Cardiac muscle cell (in vitro differentiated cells and primary cell): Measurements from ENCODE around the gene CDC14A. TPM values are rescaled to one million over a fixed set of nuclear protein-coding genes. Genes with fewer than 3 reads are reported as not detected.

Experiments
- DNase-seq, 2 donors: peaks; one replicate each; pipeline versions ENCODE4 v3.0.0 to v3.0.0-alpha.2; 2010 to 2017; ENCODE audit warnings: low read depth in 1 of 2, low spot score in 1 of 2
- H3K27ac ChIP-seq: fragments of 200-600 bp; sonication (generic); 2 replicates; pipeline ENCODE4 v1.5.1; 2016
- H3K27me3 ChIP-seq: fragments of 200-600 bp; sonication (generic); 2 replicates; pipeline ENCODE4 v1.6.0; 2016; ENCODE audit warnings: control low read depth
- H3K36me3 ChIP-seq: fragments of 200-600 bp; sonication (generic); 2 replicates; pipeline ENCODE4 v1.5.1; 2016; ENCODE audit warnings: control low read depth
- H3K4me1 ChIP-seq: fragments of 200-600 bp; sonication (generic); 2 replicates; pipeline ENCODE4 v1.8.1; 2017; ENCODE audit warnings: low read depth, mild to moderate bottlenecking, mixed run types
- H3K4me3 ChIP-seq: fragments of 200-600 bp; sonication (generic); 2 replicates; pipeline ENCODE4 v1.5.1; 2016; ENCODE audit warnings: mild to moderate bottlenecking
- H3K9me3 ChIP-seq: fragments of 200-600 bp; sonication (generic); 2 replicates; pipeline ENCODE4 v1.5.1; 2017; ENCODE audit warnings: low read depth, mild to moderate bottlenecking, control low read depth
- polyA plus RNA-seq: library from polyadenylated mRNA; unstranded; fragments of >200 nt; fragmentation: Nextera tagmentation; extraction: Ambion mirVana; gene quantifications from 2 replicates; pipeline ENCODE4 v1.2.1, GENCODE V29; 2016
- total RNA-seq: library from RNA; depleted of rRNA; stranded (reverse); fragments of >200 nt; gene quantifications from 2 replicates; pipeline ENCODE4 v1.2.3, GENCODE V29; 2016
- TF ChIP-seq, protein P1 (sequence below): IDR thresholded peaks from 2 replicates; pipeline ENCODE4 v1.5.1; 2012; ENCODE audit warnings: low read depth, mild to moderate bottlenecking, low read length

Gene CDC14A
- total and polyA plus RNA-seq, 2 experiments from 2014 or later, result 9.6 to 16.9 TPM

DNA sequence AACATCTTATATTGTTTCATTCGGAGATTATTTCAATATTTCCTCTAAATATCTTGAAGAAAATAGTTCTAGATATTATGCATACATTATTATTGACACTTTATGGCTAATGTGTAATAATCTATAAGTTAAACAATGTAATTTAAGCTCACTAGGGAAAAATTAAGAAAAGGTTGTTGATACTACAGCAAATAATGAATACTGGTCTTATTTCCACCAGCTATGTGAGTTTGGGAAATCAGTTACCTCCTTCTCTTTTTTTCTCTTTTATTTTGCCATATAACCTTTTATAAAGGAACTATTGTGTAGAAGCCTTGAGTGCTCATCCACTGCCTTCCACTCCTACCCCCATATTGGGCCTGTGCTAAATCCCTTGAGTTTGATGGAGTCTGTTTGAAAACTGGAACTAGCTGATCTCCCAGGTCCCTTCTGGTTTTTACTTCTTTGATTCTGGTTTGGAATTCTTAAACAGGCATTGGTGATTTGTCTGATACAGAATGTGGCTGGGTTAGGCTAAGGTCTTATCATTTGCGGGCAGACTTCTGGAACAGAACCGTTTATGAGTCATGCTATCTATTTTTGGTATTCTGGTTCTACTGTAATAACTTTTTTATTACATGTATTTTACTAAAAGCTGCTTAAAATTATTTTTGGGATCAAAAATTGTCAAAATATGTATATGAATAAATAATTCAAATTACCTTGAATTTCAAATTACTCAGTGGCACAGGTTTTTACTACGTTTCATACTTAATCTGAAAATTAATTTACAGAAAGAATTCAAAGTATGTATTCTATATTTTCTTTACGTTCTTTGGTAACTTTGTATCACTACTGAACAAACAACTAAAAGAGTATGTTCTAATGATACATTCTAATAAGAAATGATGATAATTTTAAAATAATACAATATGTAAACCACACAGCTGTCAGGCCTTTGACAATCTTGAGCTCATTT, 5.0 kb upstream of the CDC14A start:
- Histone ChIP-seq H3K4me1 (peaks cover 3% of the 10 kb centered on the region), H3K36me3 (no peaks in the 10 kb centered on the region), H3K27me3 (no peaks in the 10 kb centered on the region), H3K9me3 (no peaks in the 10 kb centered on the region), H3K27ac (no peak overlapping the region), H3K4me3 (no peak overlapping the region)
- TF ChIP-seq, protein P1, sequence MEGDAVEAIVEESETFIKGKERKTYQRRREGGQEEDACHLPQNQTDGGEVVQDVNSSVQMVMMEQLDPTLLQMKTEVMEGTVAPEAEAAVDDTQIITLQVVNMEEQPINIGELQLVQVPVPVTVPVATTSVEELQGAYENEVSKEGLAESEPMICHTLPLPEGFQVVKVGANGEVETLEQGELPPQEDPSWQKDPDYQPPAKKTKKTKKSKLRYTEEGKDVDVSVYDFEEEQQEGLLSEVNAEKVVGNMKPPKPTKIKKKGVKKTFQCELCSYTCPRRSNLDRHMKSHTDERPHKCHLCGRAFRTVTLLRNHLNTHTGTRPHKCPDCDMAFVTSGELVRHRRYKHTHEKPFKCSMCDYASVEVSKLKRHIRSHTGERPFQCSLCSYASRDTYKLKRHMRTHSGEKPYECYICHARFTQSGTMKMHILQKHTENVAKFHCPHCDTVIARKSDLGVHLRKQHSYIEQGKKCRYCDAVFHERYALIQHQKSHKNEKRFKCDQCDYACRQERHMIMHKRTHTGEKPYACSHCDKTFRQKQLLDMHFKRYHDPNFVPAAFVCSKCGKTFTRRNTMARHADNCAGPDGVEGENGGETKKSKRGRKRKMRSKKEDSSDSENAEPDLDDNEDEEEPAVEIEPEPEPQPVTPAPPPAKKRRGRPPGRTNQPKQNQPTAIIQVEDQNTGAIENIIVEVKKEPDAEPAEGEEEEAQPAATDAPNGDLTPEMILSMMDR, result no peak
- DNase-seq, result peak in 1 of 2 donors; percentile 56

DNA sequence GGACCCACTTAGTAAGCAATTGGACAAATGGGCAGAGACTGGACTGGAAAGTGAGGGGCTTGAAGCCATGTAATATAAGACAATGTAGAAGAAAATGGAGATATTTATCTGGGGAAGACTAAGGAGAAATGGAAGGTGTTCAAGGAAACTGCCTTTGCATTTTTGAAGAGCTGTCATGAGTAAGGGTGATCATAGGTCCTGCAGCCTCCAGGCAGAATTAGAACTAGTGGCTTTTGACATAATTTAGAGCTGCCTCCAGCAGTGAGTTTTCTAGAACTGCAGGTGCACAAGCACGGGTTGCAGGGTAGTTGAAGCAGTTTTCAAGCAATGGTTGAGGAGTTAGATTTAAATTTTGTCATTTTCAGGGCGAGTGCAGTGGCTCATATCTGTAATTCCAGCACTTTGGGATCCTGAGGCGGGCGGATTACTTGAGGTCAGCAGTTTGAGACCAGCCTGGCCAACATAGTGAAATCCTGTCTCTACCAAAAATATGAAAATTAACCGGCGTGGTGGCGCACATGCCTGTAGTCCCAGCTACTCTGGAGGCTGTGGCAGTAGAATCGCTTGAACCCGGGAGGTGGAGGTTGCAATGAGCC, 3.7 kb upstream of the CDC14A start:
- DNase-seq, result no peak
- TF ChIP-seq, protein P1, result no peak
- no peak overlapping the region for H3K27ac ChIP-seq
- H3K36me3 ChIP-seq, result no peaks in the 10 kb centered on the region
- H3K4me1 ChIP-seq, result peaks cover 5% of the 10 kb centered on the region
- H3K27me3 ChIP-seq, result no peaks in the 10 kb centered on the region
- H3K9me3 ChIP-seq, result no peaks in the 10 kb centered on the region
- H3K4me3 ChIP-seq, result no peak overlapping the region

DNA sequence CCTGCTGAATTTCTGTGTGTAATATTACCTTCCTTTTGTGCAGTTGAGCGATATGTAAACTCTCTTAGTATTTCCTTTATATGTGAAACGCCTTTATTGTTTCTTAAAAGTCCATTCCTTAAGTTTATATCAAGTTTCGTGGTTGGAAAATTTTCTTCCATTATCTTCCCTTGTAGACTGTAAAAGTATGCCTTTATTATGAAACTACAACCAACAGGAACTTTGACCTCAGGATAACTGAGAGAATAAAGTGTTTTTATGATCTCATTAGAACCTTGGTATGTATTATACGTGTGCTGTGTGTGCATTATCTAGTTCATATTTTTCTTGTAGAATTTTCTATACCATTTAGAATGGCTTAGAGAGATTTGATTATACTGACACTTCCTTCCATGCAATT, 3.1 kb upstream of the CDC14A start:
- H3K9me3 ChIP-seq, result no peaks in the 10 kb centered on the region
- no peaks in the 10 kb centered on the region for H3K36me3 ChIP-seq
- no peak overlapping the region for H3K4me3 ChIP-seq
- TF ChIP-seq, protein P1, result no peak
- H3K27me3 ChIP-seq, result no peaks in the 10 kb centered on the region
- H3K4me1 ChIP-seq, result peaks cover 11% of the 10 kb centered on the region
- DNase-seq, result peak in 1 of 2 donors; percentile 25
- no peak overlapping the region for H3K27ac ChIP-seq

DNA sequence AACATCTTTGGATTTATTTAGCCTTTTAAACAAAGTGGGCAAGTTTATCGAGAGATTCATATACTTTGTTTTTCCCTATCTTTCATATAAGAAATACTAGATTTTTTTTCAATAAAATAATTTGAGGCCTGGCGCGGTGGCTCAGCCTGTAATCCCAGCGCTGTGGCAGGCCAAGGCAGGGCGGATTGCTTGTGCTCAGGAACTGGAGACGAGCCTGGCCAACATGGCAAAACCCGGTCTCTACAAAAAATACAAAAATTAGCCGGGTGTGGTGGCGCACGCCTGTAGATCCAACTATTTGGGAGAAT, 1.6 kb upstream of the CDC14A start:
- no peaks in the 10 kb centered on the region for H3K36me3 ChIP-seq
- TF ChIP-seq, protein P1, result no peak
- peak overlapping the region; percentile 72 for H3K4me3 ChIP-seq
- peak overlapping the region; percentile 84 for H3K27ac ChIP-seq
- peaks cover 17% of the 10 kb centered on the region for H3K4me1 ChIP-seq
- no peaks in the 10 kb centered on the region for H3K9me3 ChIP-seq
- no peaks in the 10 kb centered on the region for H3K27me3 ChIP-seq
- no peak for DNase-seq

DNA sequence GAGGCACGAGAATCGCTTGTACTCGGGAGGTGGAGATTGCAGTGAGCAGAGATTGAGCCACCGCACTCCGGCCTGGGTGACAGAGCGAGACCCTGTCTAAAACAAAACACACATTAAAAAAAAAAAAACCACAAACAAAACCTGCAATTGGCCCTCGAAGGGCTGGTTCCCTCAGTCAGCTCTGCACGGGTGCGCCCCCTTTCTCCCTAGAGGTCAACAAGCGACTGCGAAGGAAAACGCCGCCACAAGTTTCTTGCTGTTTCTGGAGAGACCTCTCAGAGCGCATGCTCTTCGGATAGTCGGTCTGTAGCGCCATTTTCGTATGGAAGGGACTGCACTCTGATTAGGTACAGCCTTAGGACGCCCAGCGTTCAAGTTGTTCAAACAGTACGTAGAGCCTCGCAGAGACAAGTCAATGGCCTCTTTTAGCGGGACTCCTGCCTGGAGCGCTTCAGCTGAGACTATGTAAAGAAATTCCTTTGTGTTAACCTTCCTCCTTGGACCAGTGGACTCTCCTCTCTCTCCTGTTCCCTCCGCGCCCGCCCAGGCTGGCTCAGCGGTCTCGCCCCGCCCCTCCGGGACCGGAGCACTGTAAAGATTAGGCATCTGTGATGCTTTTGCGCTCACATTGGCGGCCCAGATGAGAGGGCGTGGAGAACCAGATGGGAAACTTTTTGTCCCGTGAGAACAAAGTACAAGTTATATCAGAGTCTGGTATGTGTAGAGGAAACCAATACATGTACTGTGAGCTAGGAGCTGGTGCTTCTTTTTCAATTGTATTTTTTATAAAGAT, 1.0 kb upstream of the CDC14A start:
- Histone ChIP-seq H3K9me3 (no peaks in the 10 kb centered on the region), H3K27me3 (no peaks in the 10 kb centered on the region), H3K4me3 (peak overlapping the region; percentile 72), H3K4me1 (peaks cover 17% of the 10 kb centered on the region), H3K27ac (peak overlapping the region; percentile 84), H3K36me3 (no peaks in the 10 kb centered on the region)
- TF ChIP-seq, protein P1, result peak; percentile 29
- DNase-seq, result peak; percentile 92 to 94
